Epithelial cell of proximal tubule (primary cell): ENCODE results near the gene KIF2C. TPM values are rescaled to one million over a fixed set of nuclear protein-coding genes. Genes with fewer than 3 reads are reported as not detected.

Source experiments
- DNase-seq: peaks from one replicate; pipeline ENCODE4 v3.0.0-alpha.2; 2011; ENCODE audit warnings: low read depth
- H3K4me3 ChIP-seq: 2 replicates; pipeline ENCODE4 v1.5.1; 2011; ENCODE audit warnings: low read depth, mild to moderate bottlenecking, low read length
- total RNA-seq: library from RNA; depleted of rRNA; stranded (reverse); fragments of >200 nt; gene quantifications from 2 replicates; pipeline ENCODE4 v1.2.3, GENCODE V29; 2015
- TF ChIP-seq, protein P1 (sequence below): conservative IDR thresholded peaks from 2 replicates; pipeline ENCODE4 v1.5.1; 2012; ENCODE audit warnings: low read depth, mild to moderate bottlenecking, low read length

The KIF2C gene
- total RNA-seq, 1 donor from 2014 or later: 72.8 TPM

DNA sequence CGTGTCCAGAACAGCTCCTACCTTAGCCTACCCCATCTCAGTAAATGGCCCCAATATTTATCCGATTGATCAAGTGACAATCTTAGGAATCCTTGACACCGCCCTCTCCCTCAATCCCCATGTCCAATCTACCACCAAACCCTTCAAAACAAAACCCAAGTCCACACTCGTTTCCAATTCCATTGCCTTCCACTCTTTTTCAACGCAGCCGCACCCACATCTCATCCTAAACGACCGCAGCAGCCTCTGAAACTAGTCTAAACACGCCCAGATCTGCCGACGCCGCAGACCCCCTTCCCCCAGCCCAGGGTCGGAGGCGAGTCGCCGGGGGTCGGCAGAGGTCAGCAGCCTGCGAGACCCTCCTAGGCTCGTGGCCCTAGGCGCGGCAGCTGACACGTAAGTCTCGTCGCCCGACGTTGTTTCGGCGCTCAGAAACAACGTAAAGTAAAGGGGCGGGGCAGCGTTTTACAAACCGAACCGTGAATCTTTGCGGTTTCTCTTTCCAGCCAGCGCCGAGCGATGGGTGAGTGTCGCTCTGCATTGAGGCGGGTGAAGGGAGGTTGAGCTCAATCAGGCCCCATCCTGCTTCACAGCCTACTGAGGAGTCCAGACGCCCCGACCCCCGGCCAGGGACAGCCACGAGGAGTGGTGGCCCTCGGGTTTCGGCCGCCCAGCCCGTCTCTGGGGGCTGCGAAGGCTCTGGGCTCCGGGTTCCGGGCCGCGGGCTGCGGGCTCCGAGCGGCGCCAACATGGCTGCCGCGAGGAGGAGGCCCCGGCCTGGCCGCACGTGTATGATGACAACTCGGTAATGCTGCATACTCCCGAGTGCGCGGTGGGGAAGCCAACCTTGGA is 35.7 kb downstream of the KIF2C start, which contains the start of gene RPS8:
Gene RPS8, plus strand, starts transcription at position 463 of the 852 bp plus-strand sequence. Its CDS starts 57 bp downstream, at position 520.
- TF ChIP-seq, protein P1, sequence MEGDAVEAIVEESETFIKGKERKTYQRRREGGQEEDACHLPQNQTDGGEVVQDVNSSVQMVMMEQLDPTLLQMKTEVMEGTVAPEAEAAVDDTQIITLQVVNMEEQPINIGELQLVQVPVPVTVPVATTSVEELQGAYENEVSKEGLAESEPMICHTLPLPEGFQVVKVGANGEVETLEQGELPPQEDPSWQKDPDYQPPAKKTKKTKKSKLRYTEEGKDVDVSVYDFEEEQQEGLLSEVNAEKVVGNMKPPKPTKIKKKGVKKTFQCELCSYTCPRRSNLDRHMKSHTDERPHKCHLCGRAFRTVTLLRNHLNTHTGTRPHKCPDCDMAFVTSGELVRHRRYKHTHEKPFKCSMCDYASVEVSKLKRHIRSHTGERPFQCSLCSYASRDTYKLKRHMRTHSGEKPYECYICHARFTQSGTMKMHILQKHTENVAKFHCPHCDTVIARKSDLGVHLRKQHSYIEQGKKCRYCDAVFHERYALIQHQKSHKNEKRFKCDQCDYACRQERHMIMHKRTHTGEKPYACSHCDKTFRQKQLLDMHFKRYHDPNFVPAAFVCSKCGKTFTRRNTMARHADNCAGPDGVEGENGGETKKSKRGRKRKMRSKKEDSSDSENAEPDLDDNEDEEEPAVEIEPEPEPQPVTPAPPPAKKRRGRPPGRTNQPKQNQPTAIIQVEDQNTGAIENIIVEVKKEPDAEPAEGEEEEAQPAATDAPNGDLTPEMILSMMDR: no peak
- peak within 1 kb of the TSS; percentile 89 for H3K4me3 ChIP-seq
- peak; percentile 53 for DNase-seq

DNA sequence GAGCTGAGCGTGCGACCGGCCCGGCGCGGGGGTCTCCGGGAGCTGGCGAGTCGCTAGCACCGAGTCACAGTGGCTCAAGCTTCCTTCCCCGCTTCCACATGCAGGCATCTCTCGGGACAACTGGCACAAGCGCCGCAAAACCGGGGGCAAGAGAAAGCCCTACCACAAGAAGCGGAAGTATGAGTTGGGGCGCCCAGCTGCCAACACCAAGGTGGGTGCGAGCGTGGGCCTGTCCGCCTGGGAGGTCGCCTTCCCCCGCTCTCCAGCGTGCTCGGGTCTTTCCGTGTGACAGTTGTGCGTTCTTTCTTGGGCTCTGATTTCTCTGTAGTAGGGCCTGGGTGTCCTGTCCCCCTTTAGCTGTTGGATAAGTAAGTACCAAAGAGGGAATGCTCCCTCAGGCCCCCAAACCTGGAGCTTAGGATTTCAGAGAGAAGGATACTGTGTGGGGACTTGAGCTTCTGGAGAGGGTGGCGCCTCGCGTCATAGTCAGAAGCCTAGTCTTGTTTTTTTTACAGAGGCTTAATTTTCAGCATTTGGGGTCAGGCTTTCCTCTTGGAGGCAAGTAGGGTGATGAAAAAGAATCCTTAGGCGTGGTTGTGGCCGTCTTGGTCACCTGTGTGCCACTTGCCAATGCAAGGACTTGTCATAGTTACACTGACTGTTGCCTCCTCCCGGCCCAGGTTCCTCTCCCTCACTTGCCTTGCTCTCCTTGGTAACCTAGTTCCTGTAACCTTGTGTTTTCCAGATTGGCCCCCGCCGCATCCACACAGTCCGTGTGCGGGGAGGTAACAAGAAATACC is 36.5 kb downstream of the KIF2C start:
- TF ChIP-seq, protein P1: no peak
- no peak for DNase-seq
- H3K4me3 ChIP-seq: peak overlapping the region; percentile 89

DNA sequence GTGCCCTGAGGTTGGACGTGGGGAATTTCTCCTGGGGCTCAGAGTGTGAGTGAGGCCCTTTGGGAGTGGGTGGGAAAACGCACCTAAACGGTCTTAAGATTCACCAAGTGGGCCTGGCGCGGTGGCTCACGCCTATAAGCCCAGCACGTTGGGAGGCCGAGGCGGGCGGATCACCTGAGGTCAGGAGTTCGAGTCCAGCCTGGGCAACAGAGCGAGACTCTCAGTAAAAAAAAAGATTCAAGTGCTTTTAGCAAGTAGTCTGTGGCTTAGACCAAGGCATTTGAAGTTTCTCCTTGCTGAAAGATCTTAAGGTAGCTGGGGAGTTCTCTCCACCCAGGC is 37.1 kb downstream of the KIF2C start:
- TF ChIP-seq, protein P1: no peak
- no peak for DNase-seq
- H3K4me3 ChIP-seq: peak overlapping the region; percentile 89

DNA sequence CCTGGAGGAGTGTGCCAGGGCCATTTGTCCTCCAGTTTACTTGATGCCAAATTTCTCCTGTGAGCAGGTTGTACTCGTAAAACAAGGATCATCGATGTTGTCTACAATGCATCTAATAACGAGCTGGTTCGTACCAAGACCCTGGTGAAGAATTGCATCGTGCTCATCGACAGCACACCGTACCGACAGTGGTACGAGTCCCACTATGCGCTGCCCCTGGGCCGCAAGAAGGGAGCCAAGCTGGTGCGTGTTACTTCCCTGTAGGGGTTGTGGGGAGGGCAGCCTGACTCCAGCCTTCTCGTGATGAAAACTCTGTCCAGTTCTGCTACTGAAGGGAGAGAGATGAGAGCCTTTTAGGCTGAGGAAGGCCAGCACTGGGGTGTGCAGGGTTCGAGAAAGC is 37.9 kb downstream of the KIF2C start:
- no peak for DNase-seq
- peak overlapping the region; percentile 89 for H3K4me3 ChIP-seq
- TF ChIP-seq, protein P1: no peak

DNA sequence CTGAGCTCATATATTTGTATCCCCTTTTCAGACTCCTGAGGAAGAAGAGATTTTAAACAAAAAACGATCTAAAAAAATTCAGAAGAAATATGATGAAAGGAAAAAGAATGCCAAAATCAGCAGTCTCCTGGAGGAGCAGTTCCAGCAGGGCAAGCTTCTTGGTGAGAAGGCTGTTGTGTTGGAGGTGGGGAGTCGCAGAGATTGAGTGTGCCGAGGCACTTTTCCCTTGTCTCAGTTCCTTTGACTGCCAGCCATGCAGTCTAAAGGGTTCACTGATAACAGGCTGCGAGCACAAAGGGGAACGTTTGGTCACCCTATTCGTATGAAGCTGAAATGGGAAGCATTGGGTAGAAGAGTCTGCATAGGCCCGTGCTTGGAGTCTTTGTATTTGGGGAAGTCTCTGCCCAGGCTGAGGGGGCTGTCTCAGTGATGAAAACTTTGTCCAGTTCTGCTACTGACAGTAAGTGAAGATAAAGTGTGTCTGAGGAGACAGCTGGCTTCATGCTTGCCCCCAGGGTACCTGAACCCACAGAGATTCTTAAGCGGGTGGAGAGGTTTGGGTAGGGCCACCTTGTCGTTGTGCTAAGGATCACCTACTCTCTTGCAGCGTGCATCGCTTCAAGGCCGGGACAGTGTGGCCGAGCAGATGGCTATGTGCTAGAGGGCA is 38.5 kb downstream of the KIF2C start:
- H3K4me3 ChIP-seq: no peak overlapping the region
- no peak for DNase-seq
- TF ChIP-seq, protein P1: no peak

DNA sequence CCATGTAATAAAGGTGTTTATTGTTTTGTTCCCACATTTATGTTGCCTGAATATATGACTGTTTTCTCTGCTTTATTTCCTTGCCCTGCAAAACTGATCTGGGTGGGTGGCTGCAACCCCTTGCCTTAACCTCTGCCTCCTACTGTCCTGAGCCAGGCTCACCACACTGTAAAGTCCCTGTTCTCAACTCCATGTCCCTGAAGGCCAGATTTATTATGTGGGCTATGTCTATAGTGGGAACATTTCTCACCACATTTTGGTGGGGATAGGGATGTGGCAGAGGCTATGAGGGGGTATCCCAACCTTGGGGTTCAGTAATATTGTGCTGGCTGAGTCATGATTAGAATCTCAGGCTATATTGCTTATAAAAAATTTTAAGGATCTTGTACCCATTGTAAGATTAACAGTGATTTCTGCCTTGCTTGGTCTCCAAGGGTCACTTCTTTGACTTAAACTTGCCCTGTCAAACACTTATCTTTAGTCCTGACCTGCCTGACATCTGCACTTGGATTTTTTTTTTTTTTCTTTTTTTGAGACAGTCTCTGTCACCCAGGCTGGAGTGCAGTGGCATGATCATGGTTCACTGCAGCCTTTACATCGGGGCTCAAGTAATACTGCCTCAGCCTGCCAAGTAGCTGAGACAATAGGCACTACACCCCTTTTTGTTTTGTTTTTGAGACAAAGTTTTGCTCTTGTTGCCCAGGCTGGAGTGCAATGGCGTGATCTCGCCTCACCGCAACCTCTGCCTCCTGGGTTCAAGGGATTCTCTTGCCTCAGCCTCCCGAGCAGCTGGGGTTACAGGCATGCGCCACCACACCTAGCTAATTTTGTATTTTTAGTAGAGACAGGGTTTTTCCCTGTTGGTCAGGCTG is 39.3 kb downstream of the KIF2C start:
- no peak for DNase-seq
- no peak overlapping the region for H3K4me3 ChIP-seq
- TF ChIP-seq, protein P1: no peak
